ACHN (cell line): ENCODE data around the gene CASKIN1.
"Not testable (repeated sequence)": the region's sequence is repeated elsewhere in the genome, so short reads cannot be mapped to it uniquely, and the experiment has no call there.

Experiments used
- DNase-seq: peaks from one replicate; pipeline ENCODE4 v3.0.0-alpha.2; 2015
- in situ Hi-C: cut with HindIII; loops from 2 replicates; pipeline ENCODE4 v1.10.0; 2017; ENCODE audit warnings: low sequenced_read_pairs, low pct_ligation_motif_present, low pct_unique_long_range_greater_than_20kb

Gene CASKIN1, protein sequence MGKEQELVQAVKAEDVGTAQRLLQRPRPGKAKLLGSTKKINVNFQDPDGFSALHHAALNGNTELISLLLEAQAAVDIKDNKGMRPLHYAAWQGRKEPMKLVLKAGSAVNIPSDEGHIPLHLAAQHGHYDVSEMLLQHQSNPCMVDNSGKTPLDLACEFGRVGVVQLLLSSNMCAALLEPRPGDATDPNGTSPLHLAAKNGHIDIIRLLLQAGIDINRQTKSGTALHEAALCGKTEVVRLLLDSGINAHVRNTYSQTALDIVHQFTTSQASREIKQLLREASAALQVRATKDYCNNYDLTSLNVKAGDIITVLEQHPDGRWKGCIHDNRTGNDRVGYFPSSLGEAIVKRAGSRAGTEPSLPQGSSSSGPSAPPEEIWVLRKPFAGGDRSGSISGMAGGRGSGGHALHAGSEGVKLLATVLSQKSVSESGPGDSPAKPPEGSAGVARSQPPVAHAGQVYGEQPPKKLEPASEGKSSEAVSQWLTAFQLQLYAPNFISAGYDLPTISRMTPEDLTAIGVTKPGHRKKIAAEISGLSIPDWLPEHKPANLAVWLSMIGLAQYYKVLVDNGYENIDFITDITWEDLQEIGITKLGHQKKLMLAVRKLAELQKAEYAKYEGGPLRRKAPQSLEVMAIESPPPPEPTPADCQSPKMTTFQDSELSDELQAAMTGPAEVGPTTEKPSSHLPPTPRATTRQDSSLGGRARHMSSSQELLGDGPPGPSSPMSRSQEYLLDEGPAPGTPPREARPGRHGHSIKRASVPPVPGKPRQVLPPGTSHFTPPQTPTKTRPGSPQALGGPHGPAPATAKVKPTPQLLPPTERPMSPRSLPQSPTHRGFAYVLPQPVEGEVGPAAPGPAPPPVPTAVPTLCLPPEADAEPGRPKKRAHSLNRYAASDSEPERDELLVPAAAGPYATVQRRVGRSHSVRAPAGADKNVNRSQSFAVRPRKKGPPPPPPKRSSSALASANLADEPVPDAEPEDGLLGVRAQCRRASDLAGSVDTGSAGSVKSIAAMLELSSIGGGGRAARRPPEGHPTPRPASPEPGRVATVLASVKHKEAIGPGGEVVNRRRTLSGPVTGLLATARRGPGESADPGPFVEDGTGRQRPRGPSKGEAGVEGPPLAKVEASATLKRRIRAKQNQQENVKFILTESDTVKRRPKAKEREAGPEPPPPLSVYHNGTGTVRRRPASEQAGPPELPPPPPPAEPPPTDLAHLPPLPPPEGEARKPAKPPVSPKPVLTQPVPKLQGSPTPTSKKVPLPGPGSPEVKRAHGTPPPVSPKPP (N-terminal part only)

DNA sequence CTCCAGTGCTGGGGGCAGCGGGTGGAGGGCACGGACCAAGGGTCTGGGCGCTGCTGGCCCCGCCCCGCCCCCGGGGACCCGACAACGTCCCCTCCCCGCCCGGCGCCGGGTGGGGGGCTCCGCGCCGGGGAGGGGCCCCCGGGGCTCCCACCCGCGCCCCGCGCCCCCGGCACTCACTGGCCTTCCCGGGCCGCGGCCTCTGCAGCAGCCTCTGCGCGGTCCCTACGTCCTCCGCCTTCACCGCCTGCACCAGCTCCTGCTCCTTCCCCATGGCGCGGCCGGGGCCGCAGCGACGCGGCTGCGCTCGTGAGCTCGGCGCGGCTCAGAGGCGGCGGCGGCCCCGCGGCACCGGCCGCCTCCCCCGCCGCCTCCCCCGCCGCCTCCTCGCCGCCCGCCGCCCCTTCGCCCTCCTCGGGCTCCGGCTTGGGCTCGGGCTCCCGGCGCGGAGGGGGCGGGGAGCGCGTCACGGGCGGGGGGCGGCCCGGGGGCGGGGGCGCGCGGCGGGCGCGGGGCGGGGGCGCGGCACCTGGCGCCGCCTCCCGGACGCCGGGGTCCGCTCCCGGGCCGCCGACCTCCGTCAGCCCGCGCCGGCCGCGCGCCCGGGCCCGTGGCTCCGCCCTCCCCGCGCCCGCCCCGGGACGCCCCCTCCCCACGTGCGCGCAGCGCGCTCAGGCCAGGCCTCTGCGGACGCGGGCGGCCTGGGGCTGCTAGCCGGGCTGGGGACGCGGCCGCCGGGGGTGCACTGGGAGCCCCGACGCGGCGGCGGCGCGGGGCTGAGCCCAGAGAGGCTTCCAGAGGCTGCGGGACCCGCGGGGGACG is at the start of gene CASKIN1:
Gene CASKIN1, minus strand, starts transcription at position 444 of the 819 bp plus-strand sequence. Its CDS starts 173 bp downstream, at position 271.
- in situ Hi-C loops: no loop called here
- peak; percentile 47 for DNase-seq

DNA sequence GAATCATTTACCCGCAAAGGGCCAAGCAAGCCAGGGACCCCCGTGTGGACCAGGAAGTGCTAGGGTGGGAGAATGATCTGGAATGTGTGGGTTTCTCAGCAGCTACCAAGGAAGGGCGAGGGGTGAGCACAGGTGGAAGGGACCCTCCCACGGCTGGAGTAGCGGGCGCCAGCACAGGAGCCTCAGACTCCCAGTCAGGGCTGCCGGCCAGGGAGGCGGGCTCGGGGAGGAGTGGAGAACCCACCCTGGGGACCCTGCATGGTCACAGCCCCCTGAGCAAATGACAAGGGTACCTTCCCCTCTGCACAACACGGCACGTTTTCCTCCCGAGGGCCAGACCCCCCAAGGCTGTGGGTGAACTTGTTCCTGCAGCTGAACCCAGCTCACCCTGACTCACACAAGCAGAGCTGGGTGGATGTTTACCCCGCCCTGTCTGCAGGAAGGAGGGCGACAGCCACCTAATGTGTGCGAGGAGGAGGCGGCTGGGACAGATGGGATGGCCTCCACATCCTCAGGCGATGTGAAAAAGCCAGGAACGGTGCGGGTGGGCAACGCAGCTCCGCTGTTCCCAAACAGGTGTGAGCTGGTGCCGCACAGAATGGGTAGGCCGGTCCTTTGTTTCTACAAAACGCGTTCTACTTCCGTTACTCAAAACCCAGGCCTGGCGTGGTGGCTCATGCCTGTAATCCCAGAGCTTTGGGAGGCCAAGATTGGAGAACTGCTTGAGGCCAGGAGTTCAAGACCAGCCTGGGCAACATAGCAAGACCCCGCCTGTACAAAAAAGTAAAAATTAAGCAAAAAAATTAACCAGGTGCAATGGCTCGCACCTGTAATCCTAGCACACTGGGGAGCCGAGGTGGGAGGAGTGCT is 48.8 kb upstream of the CASKIN1 start:
- in situ Hi-C loops: no loop called here

DNA sequence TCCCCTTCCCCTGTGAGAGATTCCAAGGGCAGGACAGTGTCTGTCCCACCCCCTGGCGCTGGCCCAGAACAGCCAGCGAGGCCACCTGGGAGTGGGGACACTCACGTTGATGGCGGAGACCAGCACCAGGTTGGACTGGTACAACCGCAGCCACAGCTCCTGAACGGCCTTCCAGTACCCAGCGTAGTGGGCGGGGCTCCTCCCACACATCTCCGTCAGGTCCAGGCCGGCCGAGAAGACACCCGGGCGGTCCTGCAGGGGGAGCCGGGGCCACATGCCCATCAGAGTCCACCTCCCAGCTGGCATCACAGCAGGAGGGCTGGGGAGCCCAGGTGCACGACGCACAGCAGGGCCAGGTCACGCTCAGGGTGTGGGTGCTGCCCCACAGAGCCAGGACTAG is 47.9 kb upstream of the CASKIN1 start:
- in situ Hi-C loops: no loop called here
- no peak for DNase-seq

More for the DNA sequence above, 48.8 kb upstream of the CASKIN1 start:
- DNase-seq: no peak

DNA sequence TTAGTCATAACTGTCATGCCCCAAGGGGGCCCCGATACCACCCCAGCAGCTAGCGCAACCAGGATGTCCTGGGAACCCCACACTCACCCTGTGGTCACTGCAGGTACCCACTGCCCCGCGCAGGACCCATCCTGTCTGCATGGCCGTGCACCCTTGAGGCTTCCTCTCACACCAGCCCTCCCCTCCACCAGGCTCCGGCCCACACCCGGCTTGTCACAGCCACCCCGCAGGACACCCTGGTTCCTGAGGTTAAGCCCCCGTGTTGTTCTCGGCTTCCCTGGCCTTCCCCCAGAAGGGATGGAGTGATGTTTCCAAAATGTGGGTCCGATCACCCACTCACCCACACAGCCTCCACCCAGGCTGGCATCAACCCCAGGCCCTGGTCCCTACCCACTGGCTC is 47.4 kb upstream of the CASKIN1 start:
- in situ Hi-C loops: no loop called here
- DNase-seq: no peak

DNA sequence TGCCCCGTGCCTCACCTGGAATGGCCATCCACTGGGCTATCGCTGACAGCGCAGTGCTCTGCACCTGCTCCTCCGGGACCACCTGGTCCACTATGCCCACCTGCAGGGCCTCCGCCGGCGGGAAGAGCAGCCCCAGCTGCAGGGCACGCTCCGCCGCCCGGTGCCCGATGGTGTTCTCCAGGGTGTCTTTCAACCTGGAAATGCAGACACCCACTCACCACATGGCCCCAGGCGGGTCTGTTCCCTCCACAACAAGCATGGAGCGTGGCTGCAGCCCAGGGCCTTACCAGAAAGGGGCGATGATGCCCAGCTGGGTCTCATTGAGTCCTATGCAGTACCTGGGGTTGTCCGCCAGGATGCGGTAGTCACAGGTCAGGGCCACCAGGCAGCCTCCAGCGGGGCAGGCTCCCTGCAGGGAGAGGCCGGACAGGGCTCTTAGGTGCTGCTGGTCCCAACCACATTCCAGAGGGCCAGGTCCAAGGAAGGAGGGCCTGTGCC is 46.7 kb upstream of the CASKIN1 start:
- in situ Hi-C loops: no loop called here
- no peak for DNase-seq

DNA sequence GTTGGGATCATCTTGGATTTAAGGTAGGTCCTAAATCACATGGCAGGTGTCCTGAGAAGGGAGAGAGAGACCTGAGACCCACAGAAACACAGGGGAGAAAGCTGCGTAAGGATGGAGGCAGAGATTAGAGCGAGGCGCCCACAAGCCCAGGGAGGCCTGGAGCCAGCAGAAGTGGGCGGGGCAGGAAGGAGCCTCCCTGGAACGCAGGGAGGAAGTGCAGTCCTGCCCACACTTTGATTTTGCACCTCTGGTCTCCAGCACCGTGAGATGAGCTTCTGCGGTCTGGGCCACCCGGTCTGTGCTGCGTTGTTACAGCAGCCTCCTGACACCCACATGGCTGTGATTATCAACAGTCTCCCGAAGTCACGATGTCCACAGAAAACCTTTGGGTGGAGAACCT is 46.2 kb upstream of the CASKIN1 start:
- DNase-seq: no peak
- in situ Hi-C loops: no loop called here

DNA sequence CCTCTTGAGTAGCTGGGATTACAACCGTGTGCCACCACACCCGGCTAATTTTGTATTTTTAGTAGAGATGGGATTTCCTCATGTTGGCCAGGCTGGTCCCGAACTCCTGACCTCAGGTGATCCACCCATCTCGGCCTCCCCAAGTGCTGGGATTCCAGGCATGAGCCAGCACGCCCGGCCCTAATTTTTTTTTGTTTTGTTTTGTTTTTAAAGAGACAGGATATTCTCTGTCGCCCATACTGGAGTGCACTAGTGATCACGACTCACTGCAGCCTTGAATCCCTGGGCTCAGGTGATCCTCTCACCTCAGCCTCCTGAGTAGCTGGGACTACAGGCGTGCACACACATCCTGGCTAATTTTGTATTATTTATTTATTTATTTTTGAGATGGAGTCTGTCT is 43.9 kb upstream of the CASKIN1 start:
- in situ Hi-C loops, DNase-seq: not testable (repeated sequence)

DNA sequence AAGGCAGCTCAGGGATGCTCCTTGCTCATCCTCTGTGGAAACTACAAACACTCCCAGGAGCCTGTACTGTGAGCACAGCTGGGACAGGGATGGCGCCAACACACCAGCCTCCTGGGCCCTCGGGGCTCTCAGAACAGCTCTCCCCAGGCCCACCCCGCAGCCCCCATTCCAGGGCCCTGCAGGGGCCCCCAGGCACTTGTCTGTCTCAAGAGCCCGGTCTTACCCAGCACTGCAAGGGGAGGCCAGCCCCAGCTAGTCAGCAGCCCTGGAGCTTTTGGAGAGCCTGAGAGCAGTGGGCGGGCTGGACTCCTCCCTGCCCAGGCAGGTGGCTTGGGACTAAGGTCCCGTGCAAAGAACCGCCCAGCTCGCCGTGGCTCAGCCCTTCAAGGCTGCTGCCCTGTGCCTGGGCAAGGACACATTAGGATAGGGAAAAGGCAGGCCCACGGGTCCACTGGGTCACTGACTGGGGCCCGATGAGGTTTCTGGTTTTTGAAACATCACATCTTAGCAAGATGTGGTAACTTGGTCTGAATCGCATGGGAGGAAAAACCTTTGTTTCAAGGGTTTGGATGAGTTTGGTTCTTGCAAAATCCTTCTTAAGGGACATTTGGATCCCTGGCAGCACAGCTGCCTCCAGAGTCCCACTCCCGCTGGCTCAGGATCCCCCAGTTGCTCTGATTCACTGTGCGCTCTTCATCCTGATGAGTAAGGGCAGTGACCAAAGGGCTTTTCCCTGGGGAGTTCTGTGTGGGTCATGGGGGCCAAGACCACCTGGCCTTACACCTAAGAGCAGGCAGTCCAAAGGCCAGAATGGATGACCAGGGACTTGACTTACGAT is 42.7 kb upstream of the CASKIN1 start:
- DNase-seq: no peak
- in situ Hi-C loops: no loop called here

DNA sequence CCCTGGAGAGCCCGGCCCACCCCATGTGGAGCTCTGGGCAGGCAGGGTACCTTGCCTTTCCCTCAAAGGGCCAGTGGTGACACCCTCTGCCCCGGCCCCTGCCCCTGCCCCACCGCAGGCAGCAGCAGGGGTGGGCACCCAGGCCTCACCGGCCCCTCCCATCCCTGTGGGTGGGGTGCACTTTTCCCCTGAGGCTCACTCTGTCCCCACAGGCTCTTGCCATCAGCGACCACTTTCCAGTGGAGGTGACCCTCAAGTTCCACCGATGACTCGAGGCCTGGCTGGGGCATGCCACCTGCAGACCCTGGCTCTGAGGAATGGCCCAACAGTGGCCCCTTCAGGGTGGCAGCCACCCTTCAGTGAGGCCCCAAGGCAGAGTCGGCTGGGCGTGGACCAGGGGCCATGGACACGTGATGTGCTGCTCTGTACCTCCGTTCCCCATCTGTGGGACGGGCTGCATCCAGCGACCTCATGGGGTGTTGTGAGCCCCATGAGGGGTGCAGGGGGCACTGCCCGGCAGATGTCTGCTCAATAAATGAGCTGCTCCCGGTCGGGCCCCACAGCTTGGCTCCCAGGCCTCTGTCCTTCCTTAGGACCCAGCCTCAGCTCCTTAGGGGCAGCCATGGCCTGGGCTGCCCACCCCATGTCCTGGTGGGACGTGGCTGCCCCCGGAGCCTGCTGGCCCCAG is 41.9 kb upstream of the CASKIN1 start:
- in situ Hi-C loops: no loop called here
- DNase-seq: no peak

DNA sequence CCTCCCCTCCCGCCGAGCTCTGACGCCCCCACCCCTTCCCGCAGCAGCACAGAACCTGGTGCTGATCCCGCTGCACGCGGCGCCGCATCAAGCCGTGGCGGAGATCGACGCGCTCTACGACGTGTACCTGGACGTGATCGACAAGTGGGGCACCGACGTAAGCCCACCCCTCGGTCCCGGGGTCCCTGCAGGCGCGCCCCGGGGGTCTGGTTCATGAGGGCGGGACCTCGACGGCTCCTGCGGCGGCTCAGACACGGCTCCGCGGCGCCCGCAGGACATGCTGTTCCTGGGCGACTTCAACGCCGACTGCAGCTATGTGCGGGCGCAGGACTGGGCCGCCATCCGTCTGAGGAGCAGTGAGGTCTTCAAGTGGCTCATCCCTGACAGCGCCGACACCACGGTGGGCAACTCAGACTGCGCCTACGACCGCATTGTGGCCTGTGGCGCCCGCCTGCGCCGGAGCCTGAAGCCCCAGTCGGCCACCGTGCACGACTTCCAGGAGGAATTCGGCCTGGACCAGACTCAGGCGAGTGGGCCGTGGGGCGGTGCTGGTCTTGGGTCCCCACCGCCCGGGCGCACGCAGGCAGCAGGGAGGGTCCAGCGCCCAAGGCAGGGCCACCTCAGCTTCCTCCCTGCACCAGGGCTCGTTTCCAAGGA is 41.2 kb upstream of the CASKIN1 start:
- in situ Hi-C loops: no loop called here
- no peak for DNase-seq

DNA sequence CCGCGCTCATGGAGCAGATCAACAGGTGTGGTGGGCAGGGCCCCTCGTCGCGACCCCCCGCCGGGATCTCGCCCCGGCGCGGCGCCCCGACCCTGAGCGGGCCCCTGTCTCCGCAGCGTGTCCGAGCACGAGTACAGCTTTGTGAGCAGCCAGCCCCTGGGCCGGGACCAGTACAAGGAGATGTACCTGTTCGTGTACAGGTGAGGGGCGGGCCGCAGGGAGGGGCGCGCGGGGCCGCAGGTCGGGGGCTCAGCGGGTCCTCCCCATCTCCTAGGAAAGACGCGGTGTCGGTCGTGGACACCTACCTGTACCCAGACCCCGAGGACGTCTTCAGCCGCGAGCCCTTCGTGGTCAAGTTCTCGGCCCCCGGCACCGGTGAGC is 40.7 kb upstream of the CASKIN1 start:
- in situ Hi-C loops: no loop called here
- no peak for DNase-seq

DNA sequence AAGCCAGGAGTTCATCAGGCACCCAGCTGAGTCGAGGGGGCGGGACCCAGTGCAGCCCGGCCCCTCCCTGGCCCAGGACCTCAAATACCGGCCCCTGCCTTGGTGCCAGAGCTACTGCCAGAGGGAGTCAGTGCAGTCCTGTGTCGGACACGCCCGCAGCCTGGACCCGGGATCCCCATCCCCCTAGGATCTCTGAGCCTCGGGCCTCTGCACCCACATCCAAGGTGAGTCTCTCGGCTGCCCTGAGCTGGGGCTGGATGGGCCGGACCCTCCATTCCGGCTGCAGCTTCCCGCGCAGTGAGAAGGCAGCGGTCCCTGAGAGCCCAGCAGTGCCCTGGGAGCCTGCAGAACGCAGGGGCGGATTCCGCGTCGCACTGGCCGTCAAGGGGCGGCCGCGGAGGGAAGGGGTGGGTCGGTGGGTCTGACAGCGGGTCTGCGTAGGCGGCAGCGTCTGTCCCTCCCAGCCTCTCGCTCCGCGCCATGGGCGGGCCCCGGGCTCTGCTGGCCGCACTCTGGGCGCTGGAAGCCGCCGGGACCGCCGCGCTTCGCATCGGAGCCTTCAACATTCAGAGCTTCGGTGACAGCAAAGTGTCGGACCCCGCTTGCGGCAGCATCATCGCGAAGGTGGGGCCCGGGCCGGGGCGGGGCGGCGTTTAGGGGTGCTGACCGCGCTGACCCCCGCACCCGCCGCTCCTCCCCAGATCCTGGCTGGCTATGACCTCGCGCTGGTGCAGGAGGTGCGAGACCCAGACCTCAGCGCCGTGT is 40.1 kb upstream of the CASKIN1 start, which contains the start of gene DNASE1L2:
Gene DNASE1L2, plus strand, starts transcription at position 108 of the 765 bp plus-strand sequence. Its CDS starts 373 bp downstream, at position 481.
- in situ Hi-C loops: no loop called here
- no peak for DNase-seq

DNA sequence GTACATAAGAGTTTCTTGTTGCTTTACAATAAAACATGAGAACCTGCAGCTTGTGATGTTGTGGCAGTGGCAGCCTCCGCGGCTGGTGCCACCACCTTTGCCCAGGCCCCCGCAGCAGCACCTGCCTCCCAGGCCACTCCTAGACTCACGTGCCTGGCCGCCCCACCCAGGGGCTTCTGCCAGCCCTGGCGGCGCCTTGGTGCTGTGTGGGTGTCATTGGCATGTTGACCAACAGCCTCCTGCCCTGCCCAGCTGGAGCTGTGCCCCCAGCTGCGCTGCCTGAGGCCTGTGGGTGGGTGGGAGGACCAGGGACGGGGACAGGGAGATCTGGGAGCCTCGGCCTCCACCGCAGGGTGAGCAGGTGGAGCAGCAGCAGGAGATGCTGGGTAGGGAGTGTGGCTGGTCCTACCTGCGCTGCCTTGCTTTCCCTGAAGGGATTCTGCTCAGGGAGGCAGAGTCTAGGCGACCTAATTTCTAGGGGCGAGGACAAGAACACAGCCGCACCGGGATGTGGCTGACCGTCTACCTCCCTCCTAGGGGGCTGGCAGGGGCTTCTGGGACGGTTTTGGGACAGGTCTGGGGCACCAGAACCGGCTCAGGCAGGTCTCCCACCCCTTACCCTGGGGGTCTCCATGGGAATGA is 39.4 kb upstream of the CASKIN1 start:
- no peak for DNase-seq
- in situ Hi-C loops: no loop called here

DNA sequence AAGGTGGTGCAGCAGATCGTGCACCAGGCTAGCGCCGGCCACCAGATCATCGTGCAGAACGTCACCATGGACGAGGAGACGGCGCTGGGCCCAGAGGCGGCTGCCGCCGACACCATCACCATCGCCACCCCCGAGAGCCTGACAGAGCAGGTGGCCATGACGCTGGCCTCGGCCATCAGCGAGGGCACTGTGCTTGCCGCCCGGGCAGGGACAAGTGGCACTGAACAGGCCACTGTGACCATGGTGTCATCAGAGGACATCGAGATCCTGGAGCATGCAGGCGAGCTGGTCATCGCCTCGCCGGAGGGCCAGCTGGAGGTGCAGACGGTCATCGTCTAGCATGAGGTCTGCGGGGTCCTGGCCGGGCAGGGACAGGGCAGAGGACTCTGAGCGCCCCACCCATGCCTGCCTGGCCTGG is 38.8 kb upstream of the CASKIN1 start:
- no peak for DNase-seq
- in situ Hi-C loops: no loop called here
